Activated CD8-positive, alpha-beta memory T cell treated with anti-CD3 and anti-CD28 coated beads, Interleukin-2, amount 50 U/mL, for 48 hours (primary cell): ENCODE measurements around the gene OMP.

Experiments
- DNase-seq: peaks from one replicate; pipeline ENCODE4 v3.0.0-alpha.2; 2020

The OMP gene

DNA sequence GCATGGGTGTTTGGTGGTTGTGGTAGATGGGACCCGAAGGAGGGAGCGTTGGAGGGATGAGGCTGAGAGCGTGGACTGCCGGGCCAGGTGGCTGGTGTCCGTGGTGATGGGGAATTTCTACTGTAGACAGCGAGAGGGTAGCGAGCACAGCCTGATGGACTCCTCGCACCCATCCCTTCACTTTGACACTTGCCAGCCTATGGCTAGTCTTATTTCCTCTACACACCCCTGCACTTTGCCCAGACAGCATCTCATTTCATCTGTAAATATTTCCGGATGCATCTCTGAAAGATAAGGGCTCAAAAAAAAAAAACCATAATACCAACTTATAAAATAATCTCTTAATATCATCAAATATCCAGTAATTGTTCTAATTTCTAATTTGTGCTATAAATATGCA is 5.8 kb downstream of the OMP start:
- no peak for DNase-seq

DNA sequence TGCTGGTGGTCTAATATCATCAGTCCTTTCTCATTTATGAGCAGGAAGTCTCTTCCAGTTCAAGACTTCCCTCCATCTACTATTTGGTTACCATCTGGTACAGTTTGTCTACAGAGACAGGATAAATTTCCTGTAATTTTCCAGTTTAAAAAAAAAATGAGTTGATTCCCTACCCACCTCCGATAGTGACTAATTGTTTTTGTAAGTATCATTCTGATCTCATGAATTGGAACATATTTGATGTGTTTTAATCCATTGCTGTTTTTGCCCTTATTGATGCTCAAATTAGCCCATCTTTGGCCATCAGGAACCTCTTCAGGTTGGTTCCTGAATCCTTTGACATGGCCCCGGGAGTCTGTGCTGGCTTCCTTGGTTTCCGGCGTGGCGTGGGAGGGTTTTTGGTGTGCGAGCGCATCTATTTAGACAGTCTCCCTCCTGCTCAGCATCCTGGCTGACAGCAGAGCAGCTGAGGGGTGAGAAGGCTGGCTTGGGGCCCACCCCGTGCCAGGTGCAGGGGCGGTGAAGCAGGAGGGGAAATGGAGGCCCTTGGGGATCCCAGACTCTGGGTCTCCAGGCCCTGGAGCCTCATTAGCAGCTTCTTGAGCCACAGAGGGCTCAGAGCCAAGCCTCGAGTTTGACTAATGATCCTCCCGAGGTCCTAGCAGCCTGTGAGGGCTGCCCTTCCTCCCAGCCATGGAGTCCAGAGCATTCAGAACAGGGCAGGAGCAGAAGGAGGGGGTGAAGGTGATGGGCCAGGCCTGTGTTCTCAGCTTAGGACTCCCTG is 6.8 kb downstream of the OMP start:
- DNase-seq = no peak

DNA sequence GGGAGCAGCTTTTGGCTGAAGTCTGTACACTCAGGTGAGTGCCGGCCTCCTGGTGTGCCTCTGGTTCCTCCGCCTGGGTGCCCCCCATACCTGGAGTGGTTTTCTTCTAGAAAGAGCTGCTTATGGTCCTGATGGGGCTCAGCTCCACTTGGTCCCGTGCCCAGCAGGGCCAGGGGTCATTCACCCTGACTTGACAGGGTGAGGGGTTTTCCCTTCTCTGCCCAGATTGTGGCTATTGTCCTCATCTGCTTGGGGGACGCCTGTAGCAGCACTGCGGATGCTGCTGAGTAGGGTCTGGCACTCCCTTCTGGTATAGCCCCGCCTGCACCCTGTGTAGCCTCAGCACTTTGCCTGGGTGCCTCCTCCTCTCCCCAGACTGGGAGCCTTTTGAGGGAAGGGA is 8.2 kb downstream of the OMP start:
- no peak for DNase-seq

DNA sequence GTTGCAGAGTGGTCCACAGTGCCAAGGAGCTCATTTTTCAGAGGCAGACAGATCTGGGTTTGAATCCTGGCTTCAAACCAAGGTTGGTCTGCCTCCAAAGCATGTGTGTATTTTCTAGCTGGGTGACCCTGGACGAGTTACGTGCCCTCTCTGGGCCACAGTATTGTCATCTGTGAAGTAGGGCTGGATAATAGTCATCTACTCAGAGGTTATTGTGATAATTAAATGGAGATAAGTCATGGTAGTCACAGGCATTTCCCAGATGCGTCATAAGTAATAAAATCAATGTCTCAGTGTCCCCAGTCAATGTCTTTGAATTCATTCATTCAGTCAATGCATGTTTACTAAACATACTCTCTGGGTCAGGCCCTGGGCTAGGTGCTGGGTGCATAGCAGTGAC is 8.6 kb downstream of the OMP start:
- no peak for DNase-seq

DNA sequence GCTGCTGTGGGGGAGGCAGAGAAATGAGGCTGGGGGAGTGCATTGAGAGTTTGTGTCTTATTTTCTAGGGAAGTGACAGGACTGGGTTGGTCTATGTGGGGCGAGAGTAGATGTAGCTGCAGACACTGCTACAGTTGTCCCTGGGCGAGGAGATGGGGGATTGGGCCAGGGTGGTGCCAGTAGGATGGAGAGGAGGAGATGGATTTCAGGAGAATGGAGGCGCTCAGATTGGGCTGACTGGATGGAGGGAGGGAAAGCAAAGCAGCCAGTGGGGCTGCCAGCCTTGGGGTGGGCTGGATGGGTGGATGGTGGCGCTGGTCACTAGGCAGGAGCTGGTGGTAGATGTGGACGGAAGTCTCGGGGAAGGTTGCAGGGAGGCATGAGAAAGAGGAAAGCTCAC is 9.3 kb downstream of the OMP start:
- DNase-seq = no peak

DNA sequence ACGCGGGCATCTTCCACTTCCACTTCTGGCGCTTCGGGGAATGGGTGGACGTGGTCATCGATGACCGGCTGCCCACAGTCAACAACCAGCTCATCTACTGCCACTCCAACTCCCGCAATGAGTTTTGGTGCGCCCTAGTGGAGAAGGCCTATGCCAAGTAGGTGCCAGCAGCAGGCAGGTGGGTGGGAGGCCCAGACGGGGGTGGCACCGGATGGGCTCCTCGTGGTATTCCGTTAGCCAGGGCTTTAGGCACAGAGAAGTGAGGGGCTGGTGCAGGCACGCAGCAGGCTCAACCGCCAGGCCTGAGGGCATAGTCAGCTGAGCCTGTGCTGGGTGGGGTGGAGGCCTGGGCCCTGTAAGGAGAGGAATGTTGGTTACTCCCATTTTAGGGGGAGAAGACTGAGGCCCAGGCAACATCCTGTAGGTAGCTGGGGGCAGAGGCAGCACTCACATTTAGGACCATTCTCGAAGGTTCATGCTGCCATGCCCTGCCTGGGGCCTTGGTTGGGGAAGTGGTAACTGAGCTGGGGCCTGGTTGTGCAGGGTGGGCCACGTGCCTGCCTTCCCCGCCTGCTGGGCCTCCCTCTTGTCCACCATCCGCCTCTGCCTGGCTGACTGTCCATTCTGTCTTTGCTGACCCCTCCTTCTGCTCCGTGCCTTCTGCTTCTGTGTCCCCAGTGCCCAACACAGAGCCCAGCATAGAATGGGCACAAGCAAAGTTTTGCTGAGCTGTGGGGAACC is 10.2 kb downstream of the OMP start:
- DNase-seq = no peak

DNA sequence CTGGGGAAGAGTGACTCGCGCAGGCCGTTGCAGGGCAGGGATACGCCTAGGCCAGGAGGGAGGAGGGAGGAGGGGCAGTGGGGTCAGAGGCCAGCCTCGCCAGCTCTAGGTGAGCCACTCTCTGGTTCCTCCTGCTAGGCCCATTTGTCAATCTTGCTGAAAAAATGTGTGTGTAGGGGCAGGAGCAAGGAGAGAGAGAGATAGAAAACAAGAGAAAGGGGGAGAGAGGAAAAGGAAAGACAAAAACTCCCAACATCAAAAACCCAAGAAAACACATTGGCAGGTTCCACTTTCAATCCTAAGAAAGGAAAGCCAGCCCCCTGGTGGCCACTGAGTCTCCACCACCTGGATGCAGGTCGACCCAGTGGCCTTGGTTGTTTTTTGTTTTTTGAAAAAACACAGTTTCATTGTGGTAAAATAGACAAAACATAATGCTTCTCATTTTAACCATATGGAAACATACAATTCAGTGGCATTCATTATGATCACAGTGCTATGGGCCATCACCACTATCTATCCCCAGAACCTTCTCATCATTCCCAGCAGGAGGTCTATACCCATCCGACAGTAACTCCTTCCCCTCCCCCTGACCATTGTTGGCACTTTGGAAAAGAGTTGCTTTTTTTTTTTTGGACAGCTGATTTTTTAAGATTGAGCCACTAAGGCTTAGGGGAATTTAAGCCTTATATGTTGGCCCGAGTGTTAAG is 10.9 kb downstream of the OMP start:
- DNase-seq = no peak

DNA sequence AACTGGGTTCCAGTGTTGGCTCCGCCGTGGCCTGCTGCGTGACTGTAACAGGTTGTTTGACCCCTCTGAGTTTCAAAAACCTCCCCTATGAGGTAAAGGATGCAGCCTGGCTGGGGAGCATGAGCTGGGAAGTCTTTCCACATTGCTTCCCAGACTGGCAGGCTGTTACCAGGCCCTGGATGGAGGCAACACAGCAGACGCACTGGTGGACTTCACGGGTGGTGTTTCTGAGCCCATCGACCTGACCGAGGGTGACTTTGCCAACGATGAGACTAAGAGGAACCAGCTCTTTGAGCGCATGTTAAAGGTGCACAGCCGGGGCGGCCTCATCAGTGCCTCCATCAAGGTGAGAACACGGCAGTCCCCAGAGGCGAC is 11.4 kb downstream of the OMP start:
- no peak for DNase-seq

DNA sequence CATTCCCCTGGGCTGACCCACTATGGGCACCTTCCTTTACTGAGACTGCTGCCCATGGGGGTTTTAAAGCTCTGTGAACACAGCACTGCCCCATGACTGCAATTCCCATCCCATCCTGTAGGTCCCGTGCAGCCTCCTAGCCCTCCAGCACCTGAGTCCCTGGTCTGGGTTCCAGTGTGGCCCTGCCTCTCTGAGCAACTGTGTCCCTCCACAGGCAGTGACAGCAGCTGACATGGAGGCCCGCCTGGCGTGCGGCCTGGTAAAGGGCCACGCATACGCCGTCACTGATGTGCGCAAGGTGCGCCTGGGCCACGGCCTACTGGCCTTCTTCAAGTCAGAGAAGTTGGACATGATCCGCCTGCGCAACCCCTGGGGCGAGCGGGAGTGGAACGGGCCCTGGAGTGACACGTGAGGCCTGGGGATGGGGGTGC is 12.6 kb downstream of the OMP start:
- DNase-seq = no peak

DNA sequence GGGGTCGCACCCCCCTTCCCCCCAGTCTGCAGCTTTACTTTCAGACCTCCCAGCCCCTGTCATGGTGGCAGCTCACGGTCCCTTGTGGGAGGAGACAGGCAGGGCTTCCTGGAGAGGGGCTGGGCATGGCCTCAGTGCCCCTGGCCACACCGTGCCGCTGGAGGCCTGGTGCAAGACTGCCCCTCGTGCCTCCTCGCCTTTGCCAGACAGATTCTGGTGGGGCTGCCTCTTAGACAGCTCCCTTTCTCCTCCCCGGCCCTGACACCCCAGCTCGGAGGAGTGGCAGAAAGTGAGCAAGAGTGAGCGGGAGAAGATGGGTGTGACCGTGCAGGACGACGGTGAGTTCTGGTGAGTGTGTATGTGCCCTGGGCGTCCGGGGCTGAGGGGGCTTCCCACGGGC is 13.3 kb downstream of the OMP start:
- no peak for DNase-seq

DNA sequence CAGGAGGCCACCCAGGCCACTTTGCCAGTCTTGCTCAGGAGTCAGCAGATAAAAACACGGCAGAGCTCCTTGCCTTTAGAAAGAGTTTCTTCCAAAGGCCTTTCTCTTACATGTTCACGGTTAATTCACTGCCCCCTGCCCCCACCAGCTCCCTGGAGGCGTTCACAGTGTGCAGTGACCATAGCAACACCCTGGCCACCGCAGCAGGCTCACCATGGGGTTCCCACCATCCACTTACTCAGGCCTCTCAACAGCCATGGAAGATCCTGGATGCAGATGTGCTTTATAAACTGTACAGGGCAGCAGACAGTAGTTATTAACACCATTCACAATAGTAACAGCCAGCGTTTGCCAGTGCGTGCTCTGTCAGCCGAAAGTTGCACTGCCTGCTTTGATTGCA is 14.9 kb downstream of the OMP start:
- no peak for DNase-seq

DNA sequence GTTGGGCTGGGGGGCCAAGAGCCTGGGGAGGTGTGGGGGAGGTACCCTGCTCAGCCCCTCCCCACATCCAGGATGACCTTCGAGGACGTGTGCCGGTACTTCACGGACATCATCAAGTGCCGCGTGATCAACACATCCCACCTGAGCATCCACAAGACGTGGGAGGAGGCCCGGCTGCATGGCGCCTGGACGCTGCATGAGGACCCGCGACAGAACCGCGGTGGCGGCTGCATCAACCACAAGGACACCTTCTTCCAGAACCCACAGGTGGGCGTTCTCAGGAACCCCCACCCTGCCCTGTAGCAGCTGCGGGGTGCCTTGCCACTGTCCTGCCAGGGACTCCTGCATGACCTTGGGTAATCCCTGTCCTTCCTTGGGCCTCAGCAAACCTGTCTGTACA is 15.4 kb downstream of the OMP start:
- no peak for DNase-seq

DNA sequence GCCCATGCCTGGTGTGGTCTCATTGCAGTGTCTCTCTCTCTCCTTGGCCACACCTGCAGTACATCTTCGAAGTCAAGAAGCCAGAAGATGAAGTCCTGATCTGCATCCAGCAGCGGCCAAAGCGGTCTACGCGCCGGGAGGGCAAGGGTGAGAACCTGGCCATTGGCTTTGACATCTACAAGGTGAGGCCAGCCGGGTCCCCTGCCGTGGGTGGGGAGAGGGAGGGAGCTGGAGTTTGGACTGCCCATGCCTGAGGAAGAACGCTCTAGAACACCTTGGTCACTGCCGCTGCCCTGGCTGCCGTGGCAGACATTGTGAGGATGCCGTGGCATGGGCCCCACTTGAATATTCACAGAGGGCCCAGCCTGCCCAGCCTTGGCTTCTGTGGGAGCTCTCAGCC is 16.3 kb downstream of the OMP start:
- DNase-seq = no peak

DNA sequence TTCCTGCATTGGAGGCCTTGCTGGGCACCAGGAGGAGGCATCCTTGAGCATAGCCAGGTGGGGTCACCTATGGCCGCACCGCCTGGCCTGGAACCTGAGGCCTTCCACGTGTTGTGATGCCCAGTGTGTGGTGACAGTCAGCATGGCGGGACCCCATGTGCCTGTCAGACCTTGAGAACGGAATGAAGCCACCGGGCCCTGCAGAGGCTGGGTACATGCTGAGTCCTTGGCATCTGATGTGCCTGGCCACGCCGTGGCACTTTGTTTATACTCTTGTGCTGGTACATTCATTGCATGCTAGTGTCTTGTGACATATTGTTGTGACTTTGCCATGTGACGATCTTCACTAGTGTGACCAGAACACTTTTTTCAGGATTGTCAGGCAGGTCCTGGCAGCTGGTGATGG is 16.9 kb downstream of the OMP start:
- no peak for DNase-seq

DNA sequence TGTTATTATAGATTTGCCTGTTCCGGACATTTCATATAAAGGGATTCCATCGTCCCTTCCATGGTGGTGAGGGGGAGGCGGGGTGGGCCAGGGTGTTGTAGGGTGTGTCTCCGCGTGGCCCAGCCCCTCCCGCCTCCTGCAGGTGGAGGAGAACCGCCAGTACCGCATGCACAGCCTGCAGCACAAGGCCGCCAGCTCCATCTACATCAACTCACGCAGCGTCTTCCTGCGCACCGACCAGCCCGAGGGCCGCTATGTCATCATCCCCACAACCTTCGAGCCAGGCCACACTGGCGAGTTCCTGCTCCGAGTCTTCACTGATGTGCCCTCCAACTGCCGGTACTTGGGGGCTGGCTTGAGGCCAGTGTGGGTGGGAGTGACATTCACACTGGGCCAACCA is 17.9 kb downstream of the OMP start:
- DNase-seq = no peak

DNA sequence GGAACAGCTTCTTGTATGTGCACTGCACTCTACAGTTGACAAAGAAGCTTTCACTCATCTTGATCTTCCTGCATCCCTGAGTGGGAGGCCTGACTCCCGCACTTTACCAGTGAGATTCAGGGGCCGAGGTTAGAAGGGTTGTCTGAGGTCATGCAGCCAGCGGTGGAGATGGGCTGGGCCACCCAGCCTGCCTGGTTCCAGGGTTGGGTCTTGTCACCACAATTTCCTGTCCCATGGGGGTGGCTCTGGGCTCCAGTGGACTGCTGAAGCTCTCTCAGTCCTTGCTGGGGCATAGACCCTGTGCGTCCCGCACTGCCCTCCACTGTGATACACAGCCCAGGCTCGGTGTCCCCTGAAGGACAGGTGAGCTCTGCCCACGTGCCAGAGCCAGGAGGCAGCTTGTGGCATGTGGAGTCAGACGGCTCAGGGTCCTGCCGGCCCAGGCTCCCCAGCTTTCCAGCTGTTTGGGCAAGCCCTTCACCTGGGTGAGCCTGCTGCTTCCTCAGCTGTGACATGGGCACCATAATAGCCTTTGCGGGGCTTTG is 18.5 kb downstream of the OMP start:
- DNase-seq = no peak

DNA sequence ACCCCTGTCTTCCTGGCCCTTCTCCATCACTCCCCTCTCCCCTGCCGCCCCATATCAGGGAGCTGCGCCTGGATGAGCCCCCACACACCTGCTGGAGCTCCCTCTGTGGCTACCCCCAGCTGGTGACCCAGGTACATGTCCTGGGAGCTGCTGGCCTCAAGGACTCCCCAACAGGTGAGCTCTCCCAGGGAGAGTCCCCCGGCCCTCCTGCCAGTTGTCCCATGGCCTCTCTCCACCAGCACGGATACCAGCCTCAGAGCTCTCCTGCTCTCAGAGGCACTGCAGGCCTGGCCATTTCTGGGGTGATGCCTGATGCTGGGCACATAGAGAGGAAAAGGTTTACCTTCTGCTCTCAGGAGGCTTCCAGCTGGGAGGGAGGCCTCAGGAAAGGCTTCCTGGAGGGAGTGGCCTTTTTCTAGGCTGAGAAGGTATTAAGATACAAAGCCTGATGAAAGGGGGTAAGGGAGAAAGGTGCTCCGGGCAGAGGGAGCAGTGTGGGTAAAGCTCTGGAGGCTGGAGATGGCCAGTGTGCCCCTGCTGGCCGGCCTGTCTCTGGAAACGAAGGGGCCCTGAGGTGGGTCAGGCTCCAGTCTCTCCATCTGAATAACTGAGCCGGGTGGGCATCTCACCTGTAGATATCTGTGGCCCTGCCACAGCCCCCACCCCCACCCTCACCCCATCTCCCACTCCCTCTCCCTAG is 19.4 kb downstream of the OMP start:
- DNase-seq = no peak

DNA sequence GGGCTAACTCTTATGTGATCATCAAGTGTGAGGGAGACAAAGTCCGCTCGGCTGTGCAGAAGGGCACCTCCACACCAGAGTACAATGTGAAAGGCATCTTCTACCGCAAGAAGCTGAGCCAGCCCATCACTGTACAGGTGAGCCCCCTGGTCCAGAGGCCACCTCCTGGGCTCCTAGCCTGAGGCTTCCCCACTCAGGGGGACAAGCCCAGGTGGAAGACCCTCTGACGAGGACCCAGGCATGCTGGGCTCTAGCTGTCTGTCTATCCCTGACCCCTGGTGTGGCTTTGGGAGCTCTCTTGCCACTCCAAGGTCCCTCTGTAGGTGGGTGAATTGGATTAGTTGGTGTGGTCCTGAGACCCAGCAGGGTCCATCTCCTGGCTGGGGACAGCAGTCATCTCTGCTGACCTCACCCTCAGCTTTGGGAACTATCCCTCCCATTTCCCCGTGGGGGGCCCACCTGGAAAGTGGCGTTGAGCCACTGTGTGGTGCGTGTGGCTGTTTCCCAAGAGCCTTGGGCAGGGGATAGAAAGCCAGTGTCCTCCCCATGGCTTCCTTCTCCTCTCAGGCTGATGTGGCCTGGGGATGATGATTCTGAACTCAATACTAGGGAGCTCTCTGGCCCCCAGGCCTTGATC is 20.1 kb downstream of the OMP start:
- no peak for DNase-seq

DNA sequence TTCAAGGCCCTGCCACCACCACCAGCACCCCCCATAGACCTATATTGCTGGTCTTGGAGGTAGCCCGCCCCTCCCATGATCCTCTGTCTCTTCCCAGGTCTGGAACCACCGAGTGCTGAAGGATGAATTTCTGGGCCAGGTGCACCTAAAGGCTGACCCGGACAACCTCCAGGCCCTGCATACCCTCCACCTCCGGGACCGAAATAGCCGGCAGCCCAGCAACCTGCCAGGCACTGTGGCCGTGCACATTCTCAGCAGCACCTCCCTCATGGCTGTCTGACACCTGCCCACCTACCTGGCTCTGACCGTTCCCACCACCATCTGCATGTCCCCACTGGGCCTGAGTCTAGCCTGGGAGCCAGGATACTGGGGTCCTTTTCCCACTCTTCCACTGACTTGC is 21.0 kb downstream of the OMP start:
- DNase-seq = no peak

DNA sequence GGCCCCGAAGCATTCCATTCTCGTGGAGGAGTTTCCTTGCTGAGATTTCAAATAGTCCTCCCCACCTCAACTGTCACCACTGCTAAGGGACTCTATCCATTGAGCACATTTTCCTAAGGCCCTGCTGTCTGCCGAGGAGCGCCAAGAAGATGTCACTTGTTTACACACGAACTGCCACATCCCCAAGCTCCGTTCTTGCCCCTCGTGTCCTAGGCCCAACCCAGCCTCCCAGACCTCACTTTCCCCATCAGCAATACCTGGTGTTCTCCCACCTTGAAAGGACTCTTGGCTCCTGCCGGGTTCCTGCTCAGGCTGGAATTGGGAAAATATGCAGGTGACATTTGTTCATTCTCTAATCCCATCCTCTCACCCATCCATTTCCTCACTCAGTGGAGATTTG is 21.4 kb downstream of the OMP start:
- DNase-seq = no peak

DNA sequence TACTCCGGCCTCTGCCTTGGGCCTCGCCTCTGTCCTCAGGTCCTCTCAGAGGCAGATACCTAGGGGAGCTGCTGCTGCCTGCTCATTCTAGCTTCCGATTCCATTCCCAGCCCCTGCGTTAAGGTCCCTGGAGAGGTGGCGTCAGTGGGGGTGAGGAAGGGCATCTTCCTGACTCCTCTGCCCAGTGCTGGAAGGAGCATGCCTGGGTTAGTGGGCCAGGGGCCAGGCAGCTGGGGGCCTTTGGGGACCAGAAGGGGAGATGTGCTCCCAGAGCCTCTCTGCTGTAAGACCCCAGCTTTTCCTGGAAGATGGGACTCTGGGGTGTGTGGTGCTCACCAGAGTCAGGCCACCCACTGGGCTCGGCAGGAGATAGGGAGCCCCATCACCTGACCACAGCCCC is 21.8 kb downstream of the OMP start:
- DNase-seq = no peak

DNA sequence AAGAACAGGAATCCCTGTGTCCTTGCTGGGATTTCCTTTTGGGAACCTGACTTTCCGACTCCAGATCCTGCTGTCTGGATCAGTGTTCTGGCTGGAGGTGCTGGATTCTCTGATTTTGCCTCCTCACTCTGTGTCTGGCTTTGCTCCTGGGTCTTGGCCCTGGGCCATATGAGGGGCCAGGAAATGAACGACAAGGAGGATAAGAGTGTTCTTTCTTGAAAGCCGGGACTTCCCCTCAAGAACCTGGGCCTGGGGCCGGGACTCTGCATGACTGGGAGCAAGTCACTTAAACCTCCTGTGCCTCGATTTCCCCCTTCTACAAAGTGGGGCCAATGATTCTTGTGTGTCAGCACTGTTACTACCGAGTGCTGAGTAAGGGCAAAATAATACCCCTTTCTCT is 22.6 kb downstream of the OMP start:
- DNase-seq = no peak

DNA sequence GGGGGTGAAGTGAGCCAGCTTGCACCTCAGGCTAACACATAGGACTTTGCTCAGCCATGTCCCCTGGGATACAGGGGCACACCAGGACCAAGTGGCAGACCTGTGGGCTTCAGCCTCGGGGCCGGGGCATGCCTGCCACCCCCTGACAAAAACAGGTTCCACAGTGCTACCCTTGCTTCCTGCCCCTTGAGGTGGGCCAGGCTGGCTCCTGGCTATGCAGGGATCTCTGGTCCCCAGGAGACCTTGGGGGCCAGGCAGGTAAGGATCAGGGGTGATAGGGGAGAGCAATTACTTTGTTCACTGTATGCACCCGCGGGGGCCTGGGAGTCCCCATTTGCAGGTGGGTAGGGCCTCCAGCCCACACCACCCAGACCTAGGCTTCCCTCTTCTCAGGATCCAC is 23.1 kb downstream of the OMP start:
- no peak for DNase-seq
